Stimulated activated naive B cell treated with anti-CD40 and anti-IgM and Interleukin-4, amounts not matched to agents 10 μg/mL and 1 μg/mL and 100 μg/mL, for 72 hours (primary cell): ENCODE data around the gene COL5A1.

Experiments
- ATAC-seq, 2 donors: fragments of 150-1000 bp; cut with Tn5 transposase; replicated peaks; 2 replicates each; pipeline ENCODE4 v1.10.0; 2021; ENCODE audit warnings: moderate library complexity in 1 of 2
- DNase-seq: peaks from one replicate; pipeline ENCODE4 v3.0.0; 2021
- H3K27ac Mint-ChIP-seq: one replicate; pipeline ENCODE4 v1.8.0; 2022; ENCODE audit warnings: mild to moderate bottlenecking, mixed read lengths
- H3K27me3 Mint-ChIP-seq, 2 donors: one replicate each; pipeline ENCODE4 v1.8.0; 2022; ENCODE audit warnings: mixed read lengths in 2 of 2
- H3K36me3 Mint-ChIP-seq, 2 donors: one replicate each; pipeline ENCODE4 v1.8.0; 2022; ENCODE audit warnings: mixed read lengths in 2 of 2, mild to moderate bottlenecking in 1 of 2
- H3K4me1 Mint-ChIP-seq, 2 donors: one replicate each; pipeline ENCODE4 v1.8.0; 2022; ENCODE audit warnings: mixed read lengths in 2 of 2, mild to moderate bottlenecking in 1 of 2
- H3K4me3 Mint-ChIP-seq, 2 donors: one replicate each; pipeline ENCODE4 v1.8.0; 2022; ENCODE audit warnings: mild to moderate bottlenecking in 2 of 2, mixed read lengths in 2 of 2, moderate library complexity in 1 of 2
- H3K9me3 Mint-ChIP-seq, 2 donors: one replicate each; pipeline ENCODE4 v1.8.0; 2022; ENCODE audit warnings: mixed read lengths in 2 of 2, mild to moderate bottlenecking in 1 of 2

COL5A1 gene

DNA sequence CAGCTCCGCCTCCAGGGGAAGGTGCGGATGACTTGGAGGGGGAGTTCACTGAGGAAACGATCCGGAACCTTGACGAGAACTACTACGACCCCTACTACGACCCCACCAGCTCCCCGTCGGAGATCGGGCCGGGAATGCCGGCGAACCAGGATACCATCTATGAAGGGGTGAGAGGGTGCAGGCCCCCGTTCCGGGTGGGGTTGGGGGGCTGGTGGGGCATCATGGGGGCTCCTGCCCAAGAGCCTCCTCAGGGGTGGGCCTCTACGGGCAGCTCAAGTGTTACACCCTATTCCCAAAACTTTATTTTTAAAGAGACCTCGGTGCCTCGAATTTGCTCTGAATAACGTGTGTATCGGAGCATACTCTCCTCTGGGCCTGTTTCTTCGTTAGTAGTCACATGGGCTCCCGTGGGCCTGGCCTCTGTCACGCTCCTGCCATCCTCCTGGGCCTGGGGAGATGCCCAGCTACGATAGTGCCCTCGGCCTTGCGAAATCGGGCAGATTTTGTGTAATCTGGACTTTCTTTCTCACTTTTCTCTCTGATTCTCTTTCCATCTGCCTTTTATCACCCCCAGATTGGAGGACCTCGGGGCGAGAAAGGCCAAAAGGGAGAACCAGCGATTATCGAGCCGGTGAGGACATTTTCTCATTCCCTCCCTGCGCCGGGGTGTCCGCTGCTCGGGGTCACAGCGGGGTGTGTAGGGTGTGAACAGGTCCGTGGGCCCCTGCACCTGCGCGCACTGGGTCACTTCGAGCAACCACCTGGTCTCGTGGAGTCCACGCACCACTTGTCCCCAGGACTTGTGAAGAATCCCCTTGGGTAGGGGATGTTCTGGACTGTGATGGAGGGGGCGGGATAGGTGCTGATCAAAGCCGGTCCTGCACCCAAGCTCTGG, 90.1 kb downstream of the COL5A1 start:
- no peak overlapping the region for H3K27ac Mint-ChIP-seq
- DNase-seq (no peak), ATAC-seq (no peak)
- H3K36me3 Mint-ChIP-seq, result no peaks in the 10 kb centered on the region
- no peak overlapping the region for H3K4me3 Mint-ChIP-seq
- peaks cover 4 to 5% of the 10 kb centered on the region in 2 donors for H3K27me3 Mint-ChIP-seq
- peaks cover 0 to 2% of the 10 kb centered on the region in 2 donors for H3K4me1 Mint-ChIP-seq
- H3K9me3 Mint-ChIP-seq, result peaks cover 2 to 5% of the 10 kb centered on the region in 2 donors

- Mint-ChIP-seq H3K27me3 (peaks cover 4 to 10% of the 10 kb centered on the region in 2 donors), H3K27ac (no peak overlapping the region), H3K4me3 (no peak overlapping the region), H3K36me3 (no peaks in the 10 kb centered on the region), H3K9me3 (peaks cover 2 to 5% of the 10 kb centered on the region in 2 donors), H3K4me1 (peaks cover 0 to 2% of the 10 kb centered on the region in 2 donors)
- ATAC-seq (no peak), DNase-seq (no peak)
These were observed 90.9 kb downstream of the COL5A1 start for GRCh38 chr9:134732392-134733110.

DNA sequence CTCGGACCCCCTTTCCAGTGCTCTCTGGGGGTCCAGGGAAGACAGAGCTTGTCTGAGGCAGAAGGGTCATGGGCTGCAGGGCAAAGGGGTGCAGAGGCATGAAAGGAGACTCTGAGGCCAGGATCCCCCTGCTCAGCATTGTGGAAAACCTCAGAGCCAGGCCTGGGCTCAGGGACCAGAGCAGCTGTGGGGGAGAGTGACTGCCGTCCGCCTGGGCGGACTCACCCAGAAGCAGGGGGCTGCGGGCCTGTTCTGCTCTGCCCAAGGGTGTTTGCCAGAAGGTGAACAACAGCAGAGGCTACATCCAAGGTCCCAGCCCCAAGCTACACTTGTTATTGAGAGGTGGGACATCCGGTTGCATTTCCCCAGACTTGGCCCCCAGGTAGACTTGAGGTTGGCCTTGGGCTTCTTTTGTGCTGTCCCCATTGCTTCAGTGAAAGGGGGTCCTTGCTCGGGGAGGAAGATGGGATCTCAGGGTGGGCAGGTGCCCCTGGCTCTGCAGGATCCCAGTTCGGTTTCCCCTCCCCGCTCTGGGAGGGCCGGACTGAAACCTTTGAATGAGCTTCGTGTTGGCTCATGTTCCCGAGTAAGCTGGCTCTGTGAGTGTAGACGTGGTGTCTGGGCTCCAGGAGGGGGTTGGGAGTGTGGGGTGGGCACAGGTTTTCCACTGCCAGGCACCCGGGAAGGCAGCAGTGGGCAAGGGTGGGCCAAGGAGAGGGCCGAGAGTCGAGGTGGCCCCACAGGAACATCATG, 92.1 kb downstream of the COL5A1 start:
- Mint-ChIP-seq H3K36me3 (no peaks in the 10 kb centered on the region), H3K4me3 (no peak overlapping the region), H3K27me3 (peaks cover 4 to 7% of the 10 kb centered on the region in 2 donors), H3K9me3 (peaks cover 2 to 5% of the 10 kb centered on the region in 2 donors), H3K4me1 (peaks cover 0 to 2% of the 10 kb centered on the region in 2 donors), H3K27ac (no peak overlapping the region)
- DNase-seq (no peak), ATAC-seq (no peak)

GRCh38 chr9:134734270-134734669, 92.7 kb downstream of the COL5A1 start:
- Mint-ChIP-seq H3K9me3 (peaks cover 1 to 2% of the 10 kb centered on the region in 2 donors), H3K36me3 (no peaks in the 10 kb centered on the region), H3K27me3 (peaks cover 8 to 12% of the 10 kb centered on the region in 2 donors), H3K27ac (no peak overlapping the region), H3K4me3 (no peak overlapping the region), H3K4me1 (peaks cover 0 to 4% of the 10 kb centered on the region in 2 donors)
- DNase-seq, result no peak
- ATAC-seq, result no peak

DNA sequence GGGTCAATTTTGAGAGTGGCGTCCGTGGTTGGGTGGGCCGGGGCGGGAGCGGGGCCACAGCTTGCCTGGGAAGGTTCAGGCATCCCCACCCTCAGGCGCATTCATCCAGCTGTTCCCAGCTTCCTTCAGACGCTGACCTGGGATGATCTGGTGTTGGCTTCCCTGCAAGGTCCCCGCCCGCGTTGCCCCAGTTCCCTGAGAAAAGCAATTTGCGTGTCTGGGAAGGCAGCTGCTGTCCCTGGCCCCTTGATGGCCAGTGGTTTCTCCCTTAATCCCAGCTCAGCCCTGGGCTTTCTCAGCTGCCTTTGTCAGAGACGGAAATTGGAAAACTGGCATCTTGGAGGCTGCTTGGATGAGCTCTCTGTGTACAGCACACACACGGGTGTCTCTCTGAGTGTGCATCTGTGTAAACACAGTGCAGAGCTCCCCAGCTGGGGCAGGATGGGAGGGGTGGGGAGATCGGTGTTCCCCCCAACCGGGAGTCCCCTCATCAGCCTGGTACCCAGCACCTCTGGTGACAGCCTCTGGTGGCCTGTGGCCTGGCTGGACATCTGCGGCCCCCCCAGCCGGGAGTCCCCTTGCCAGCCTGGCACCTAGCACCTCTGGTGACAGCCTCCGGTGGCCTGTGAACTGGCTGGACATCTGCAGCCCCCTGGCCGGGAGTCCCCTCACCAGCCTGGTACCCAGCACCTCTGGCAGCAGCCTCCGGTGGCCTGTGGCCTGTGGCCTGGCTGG, 94.0 kb downstream of the COL5A1 start:
- Mint-ChIP-seq H3K9me3 (no peaks in the 10 kb centered on the region), H3K4me1 (peaks cover 0 to 5% of the 10 kb centered on the region in 2 donors), H3K27ac (no peak overlapping the region), H3K36me3 (no peaks in the 10 kb centered on the region), H3K4me3 (no peak overlapping the region), H3K27me3 (peaks cover 13 to 18% of the 10 kb centered on the region in 2 donors)
- DNase-seq, result no peak
- ATAC-seq, result no peak

DNA sequence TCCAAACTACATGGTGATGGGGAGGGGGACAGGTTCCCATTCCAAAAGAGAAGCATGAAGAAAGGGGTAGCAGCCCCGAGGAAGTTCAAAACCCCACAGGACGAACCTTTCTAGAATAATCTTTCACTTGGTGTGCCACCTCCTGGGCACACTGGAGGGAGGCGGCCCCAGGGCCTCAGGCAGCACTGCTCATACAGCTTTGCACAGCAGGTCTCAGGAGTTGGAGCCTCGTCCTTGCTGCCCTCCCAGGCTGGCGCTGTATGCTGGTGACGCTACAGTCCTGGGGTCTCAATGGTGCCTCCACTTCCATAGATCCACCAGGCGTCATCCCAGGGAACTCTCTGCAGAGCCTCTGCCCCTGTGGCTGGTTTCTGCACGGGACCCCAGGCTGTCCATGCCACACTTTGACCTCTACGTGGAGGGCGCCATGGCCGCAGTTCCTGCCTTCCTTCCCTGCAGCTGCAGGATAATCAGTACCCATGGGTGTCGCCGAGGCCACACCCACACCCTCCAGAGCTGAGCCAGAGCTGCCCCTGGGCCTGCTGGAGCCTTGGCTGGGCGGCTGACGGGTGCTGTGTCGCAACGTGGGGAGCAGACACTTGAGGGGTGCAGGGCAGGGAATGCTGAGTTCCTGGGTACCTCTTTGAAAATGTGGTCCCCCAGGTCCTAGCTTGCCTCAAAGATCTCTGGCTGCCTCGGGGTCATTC, 95.3 kb downstream of the COL5A1 start:
- Mint-ChIP-seq H3K36me3 (no peaks in the 10 kb centered on the region), H3K4me3 (no peak overlapping the region), H3K27ac (no peak overlapping the region), H3K27me3 (peaks cover 13 to 18% of the 10 kb centered on the region in 2 donors), H3K4me1 (peaks cover 0 to 5% of the 10 kb centered on the region in 2 donors), H3K9me3 (no peaks in the 10 kb centered on the region)
- DNase-seq, result no peak
- no peak for ATAC-seq

GRCh38 chr9:134737842-134738580, 96.4 kb downstream of the COL5A1 start:
- Mint-ChIP-seq H3K36me3 (no peaks in the 10 kb centered on the region), H3K4me1 (peaks cover 0 to 5% of the 10 kb centered on the region in 2 donors), H3K4me3 (no peak overlapping the region), H3K27me3 (peaks cover 13 to 18% of the 10 kb centered on the region in 2 donors), H3K9me3 (no peaks in the 10 kb centered on the region), H3K27ac (no peak overlapping the region)
- no peak for ATAC-seq
- DNase-seq, result no peak

GRCh38 chr9:134738869-134739659, 97.5 kb downstream of the COL5A1 start:
- ATAC-seq (peak; percentile 31 to 48), DNase-seq (no peak)
- no peaks in the 10 kb centered on the region for H3K9me3 Mint-ChIP-seq

DNA sequence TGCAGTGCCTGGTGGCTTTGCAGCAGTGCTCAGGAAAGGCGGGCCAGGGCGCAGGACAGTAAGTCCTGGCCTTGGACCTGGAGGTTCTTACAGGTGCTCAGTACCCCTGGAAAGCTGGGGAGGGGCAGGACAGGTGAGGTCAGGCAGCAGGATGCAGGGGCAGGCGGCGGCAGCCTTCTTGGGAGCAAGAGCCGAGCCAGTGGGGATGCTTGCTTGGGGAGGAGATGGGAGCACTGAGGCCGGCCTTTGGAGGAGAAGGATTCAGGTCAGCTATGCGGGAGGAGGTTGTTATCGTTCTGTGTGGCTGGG, 98.0 kb downstream of the COL5A1 start:
- Mint-ChIP-seq H3K27ac (no peak overlapping the region), H3K36me3 (no peaks in the 10 kb centered on the region), H3K4me3 (no peak overlapping the region), H3K9me3 (no peaks in the 10 kb centered on the region), H3K27me3 (peaks cover 13 to 18% of the 10 kb centered on the region in 2 donors), H3K4me1 (peaks cover 0 to 5% of the 10 kb centered on the region in 2 donors)
- DNase-seq (no peak), ATAC-seq (no peak)

More at GRCh38 chr9:134738869-134739659, 97.5 kb downstream of the COL5A1 start:
- H3K36me3 Mint-ChIP-seq, result no peaks in the 10 kb centered on the region
- H3K27ac Mint-ChIP-seq, result no peak overlapping the region
- H3K4me1 Mint-ChIP-seq, result peaks cover 0 to 5% of the 10 kb centered on the region in 2 donors
- no peak overlapping the region for H3K4me3 Mint-ChIP-seq
- H3K27me3 Mint-ChIP-seq, result peaks cover 13 to 18% of the 10 kb centered on the region in 2 donors

DNA sequence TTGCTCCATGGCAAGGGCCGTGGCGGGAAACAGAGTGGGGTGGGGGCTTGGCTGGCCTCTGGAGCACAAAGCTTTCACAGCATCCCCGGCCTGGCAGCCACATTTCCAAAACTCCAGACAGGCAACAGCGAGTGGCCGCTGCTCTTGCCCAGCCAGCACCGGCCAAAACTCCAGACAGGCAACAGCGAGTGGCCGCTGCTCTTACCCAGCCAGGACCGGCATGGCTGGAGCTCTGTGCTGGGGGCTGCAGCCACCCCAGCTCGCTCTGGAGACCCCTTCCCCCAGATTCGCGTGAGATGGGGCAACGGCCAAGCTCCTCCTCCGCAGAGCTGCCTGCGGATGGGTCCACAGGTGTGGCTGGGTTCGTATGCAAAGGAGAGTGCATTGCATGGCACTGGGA, 98.5 kb downstream of the COL5A1 start:
- no peak overlapping the region for H3K4me3 Mint-ChIP-seq
- H3K36me3 Mint-ChIP-seq, result no peaks in the 10 kb centered on the region
- peaks cover 0 to 1% of the 10 kb centered on the region in 2 donors for H3K9me3 Mint-ChIP-seq
- H3K27ac Mint-ChIP-seq, result no peak overlapping the region
- H3K4me1 Mint-ChIP-seq, result peaks cover 0 to 5% of the 10 kb centered on the region in 2 donors
- DNase-seq (no peak), ATAC-seq (no peak)
- H3K27me3 Mint-ChIP-seq, result peaks cover 13 to 18% of the 10 kb centered on the region in 2 donors

GRCh38 chr9:134741846-134742245, 100.2 kb downstream of the COL5A1 start:
- Mint-ChIP-seq H3K27me3 (peaks cover 9 to 18% of the 10 kb centered on the region in 2 donors), H3K4me3 (no peak overlapping the region), H3K27ac (no peak overlapping the region), H3K36me3 (no peaks in the 10 kb centered on the region), H3K9me3 (peaks cover 0 to 1% of the 10 kb centered on the region in 2 donors), H3K4me1 (peaks cover 0 to 5% of the 10 kb centered on the region in 2 donors)
- no peak for ATAC-seq
- DNase-seq, result no peak

DNA sequence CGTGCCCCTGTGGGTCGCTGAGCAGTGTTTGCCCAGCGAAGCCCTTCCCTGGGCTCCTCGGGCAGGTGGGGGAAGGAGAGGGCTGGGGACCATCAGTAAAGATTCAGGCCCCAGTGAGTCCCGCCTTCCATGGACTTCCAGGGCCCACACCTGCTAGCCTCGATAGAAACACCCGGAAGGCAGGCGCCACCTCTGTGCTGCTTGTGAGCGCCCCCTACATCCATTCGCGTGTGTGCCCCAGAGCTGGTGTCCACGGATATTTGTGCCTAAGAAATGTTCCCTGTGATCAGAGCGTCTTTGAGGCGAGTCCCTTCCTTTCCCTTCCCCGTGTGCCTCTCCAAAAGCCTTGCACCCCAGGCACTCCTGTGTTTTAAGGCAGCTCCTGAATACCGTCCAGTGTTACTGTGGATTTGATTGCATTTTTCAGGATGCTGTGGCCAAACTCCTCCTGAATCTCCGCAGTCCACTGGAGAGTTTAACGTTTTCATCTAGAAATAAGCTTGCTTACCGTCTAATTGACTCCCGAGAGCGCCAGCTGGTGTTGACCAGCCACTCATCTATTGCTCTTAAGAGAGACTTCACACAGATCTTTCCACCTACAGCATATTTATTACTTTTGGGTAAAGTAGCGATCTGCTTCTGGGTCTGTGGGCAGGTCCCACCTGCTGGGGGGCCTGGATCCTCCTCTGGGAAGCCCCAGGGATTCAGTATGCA, 101.4 kb downstream of the COL5A1 start:
- H3K4me3 Mint-ChIP-seq, result no peak overlapping the region
- DNase-seq (no peak), ATAC-seq (no peak)
- peaks cover 1 to 2% of the 10 kb centered on the region in 2 donors for H3K9me3 Mint-ChIP-seq
- peaks cover 0 to 6% of the 10 kb centered on the region in 2 donors for H3K4me1 Mint-ChIP-seq
- no peak overlapping the region for H3K27ac Mint-ChIP-seq
- no peaks in the 10 kb centered on the region for H3K36me3 Mint-ChIP-seq
- H3K27me3 Mint-ChIP-seq, result peaks cover 9 to 11% of the 10 kb centered on the region in 2 donors
